ENCODE data around the gene CDK5RAP3.
"Not testable (repeated sequence)": the region's sequence is repeated elsewhere in the genome, so short reads cannot be mapped to it uniquely, and the experiment has no call there.

CDK5RAP3 gene

DNA sequence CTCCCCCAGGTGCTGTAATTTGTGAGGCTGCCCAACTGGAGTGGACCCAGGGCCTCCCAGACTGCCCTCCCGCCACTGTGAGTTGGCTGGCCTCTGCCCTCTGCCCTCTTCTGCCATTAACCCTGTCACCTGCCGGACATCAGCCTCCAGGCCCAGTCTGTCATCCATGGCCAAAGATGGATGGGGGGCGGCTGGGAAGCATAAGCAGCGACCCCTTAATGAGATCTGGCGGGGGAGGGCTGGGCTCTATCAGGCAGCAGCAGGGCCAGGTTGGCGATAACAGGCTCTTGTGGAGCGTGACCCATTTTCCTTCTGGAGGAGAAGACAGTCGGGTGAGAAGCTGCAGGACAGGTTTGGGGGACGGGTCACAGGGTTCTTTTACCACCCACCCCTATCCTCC lies 25.3 kb downstream of the CDK5RAP3 start:
- in situ Hi-C loops (cut with MboI; ENCODE audit: low sequenced_read_pairs) = no loop called here

DNA sequence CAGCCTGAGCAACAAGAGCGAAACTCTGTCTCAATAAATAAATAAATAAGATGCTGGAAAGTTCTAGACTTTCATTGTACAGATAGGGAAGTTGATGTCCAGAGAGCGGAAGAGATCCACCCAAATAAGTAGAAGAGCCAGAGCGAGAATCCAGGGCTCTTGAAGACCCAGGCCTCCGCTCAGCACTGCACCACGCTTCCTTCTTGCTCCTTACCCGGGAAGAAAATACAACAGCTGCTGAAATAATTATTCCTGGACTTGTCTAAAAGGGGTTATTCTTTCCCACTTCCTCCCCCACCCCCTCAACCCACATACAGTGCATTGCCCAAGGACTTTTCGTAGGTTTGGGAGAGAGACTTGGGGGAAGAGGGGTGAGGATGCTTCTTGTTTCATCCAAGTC lies 26.7 kb downstream of the CDK5RAP3 start:
- in situ Hi-C loops (cut with MboI; ENCODE audit: low sequenced_read_pairs) = no loop called here

DNA sequence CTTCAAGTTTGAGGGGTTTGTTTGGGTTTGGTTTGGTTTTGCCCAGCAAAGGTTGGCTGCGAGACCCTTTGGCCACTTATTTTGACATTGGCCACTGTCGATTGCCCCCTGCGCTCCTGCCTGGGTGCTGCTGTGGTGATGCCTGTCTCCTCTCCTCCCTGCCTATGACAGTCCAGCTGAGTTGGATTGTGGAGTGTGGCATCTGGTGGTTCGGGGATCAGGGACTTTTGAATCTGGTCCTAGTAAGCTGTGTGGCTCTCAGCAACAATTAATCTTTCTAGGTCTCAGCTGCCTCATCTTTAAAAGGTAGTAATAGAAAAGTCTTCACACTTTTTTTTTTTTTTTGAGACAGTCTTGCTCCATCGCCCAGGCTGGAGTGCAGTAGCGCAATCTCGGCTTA lies 27.1 kb downstream of the CDK5RAP3 start:
- in situ Hi-C loops (cut with MboI; ENCODE audit: low sequenced_read_pairs) = no loop called here

DNA sequence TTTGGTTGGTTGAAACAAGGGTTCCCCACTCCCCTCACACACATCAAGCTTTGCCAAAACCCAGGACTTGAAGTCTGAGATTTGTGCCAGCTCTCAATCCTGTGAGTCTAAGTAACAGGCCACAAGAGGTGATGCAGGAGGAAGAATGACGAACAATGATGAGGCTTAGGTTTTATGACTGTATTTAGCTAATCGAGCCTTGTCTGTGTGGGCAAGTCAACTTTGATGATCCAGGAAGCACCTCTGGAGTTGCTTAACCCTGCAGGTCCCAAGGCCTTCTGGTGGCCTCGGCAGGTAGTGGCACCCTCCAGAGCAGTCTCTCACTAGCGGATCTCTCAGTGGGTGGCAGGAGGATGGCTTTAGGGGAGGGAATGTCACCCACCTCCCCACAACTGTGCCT lies 28.7 kb downstream of the CDK5RAP3 start:
- in situ Hi-C loops (cut with MboI; ENCODE audit: low sequenced_read_pairs) = no loop called here

DNA sequence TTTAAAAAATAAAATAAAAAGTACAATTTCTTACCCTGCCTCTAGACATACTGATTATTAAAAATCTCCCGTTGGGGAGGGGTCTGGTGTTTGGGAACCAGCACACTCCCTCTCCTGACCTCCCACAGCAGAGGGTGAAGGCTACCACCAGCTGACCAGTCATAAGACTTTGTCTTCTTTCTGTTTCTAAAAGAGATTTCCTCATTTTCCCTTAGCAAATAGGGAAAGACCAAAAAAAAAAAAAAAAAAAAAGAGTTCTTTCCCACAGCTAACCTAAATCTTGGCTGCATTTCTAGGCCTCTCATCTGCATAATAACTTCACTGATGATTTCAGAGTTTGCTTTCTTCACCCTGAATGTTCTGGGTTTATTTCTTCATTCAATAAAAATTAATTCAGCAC lies 30.3 kb downstream of the CDK5RAP3 start:
- in situ Hi-C loops (cut with MboI; ENCODE audit: low sequenced_read_pairs) = no loop called here

DNA sequence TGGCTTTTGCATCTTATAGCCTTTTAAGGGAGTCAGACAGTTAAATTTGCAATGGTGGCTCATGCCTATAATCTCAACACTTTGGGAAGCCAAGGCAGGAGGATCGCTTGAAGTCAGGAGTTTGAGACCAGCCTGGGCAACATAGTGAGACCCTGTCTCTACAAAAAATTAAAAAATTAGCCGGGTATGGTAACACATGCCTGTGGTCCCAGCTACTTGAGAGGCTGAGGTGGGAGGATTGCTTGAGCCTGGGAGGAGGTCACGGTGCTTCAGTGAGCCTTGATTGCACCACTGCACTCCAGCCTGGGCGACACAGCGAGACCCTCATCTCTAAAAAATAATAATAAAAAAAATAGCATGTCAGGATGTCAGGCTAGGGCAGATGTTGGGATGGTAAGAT lies 30.7 kb downstream of the CDK5RAP3 start:
- in situ Hi-C loops (cut with MboI; ENCODE audit: low sequenced_read_pairs) = not testable (repeated sequence)

DNA sequence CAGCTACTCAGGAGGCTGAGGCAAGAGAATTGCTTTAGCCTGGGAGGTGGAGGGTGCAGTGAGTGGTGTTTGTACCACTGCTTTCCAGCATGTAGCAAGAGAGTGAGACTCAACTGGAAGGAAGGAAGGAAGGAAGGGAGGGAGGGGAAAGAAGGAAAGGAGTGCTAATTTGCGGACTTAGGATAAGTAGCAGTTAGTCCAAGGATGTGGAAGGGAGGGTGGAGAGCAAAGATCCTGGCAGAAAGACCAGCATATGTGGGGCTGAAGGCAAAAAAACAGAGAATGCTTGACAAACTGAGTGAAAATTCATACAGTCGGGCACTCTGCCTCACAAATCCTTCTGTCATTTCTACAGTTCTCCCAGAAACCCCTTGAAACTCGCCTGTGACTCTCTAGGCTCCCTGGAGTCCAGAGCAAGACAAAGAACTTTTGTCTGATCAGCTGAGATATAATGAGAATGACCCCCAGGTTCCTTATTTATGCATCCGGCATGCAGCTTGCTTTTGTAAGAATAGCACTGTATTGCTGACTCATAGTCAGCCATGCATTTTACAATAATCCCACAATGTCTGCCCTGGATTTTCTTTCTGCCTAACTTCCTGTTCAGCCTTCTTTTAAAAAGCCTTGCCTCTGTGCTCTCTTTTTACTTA lies 31.5 kb downstream of the CDK5RAP3 start:
- in situ Hi-C loops (cut with MboI; ENCODE audit: low sequenced_read_pairs) = no loop called here

DNA sequence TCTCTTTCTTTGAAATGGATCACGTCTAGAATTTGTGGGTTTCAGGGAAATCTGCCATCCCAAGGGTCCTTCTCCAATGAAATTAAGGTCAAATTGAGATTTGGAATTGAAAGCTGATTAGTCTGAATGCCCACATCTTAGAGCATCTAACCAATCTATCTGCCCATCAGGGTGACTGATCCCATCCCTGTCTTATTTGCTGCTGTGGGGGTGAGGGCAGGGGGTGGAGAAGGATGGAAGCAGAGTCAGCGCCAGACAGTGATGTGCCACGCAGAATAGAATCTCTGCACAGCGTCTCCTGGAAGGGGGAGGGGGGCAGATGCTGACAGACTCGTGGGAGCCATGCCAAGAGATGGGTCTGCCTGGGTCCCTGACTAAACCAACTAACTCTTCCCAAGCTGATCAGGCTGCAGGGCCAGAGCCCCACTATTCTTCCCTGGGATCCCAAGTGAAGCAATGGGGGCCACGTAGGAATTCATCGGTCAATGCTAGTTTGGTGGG lies 32.1 kb downstream of the CDK5RAP3 start:
- in situ Hi-C loops (cut with MboI; ENCODE audit: low sequenced_read_pairs) = no loop called here

DNA sequence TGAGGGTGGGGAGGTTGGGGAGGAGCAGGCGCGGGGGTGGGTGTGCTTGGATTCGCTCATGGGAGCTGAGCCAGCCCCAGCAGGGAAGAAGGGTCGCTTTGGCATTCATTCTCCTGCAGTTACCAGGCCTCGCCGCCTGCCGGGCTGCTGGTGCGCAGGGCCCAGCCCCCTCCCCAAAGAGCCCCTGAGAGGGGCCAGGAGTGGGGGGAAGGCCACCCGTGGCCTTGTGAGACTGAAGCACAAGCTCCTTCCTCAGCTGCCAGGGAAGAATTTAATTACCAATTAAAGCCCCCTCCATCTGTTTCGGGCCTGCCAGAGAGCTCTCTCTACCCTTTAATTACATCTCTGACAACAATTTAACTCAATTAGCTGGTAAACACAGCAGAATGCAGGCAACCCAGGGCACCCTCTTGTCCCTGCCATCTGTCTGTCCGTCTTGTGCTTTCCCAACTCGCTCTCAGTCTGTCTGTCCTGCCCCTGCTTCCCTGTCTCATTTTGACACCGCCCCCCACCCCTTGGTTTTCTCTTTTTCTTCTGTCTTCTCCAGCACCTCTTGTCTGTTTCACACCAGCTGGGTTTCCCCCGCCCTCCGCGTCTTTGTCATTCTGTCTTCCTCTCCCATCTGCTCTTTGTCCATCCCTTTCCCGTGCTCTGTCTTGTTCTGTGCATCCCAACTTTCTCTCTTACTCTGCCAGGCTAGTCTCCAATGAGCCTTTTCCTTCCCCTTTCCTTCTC lies 32.7 kb downstream of the CDK5RAP3 start:
- in situ Hi-C loops (cut with MboI; ENCODE audit: low sequenced_read_pairs) = no loop called here

DNA sequence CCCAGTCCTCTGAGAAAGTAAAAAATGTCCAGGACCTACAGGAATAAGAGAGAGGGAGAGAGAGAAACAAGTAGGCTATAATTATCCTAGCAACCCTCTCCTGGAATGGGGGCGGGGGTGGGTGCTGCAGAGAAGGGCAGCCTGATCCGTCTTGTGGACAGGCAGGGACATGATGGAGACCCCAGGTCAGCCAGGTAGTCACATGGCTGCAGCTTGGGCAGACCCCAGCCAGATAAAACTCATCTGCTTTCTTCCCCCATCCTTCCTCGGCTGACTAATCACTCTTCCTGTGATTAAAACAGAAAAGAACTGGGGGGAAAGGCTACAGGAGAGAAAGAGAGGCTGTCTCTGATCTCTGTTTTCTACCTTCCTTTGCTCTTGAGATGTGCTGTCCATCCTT lies 34.1 kb downstream of the CDK5RAP3 start:
- in situ Hi-C loops (cut with MboI; ENCODE audit: low sequenced_read_pairs) = no loop called here

DNA sequence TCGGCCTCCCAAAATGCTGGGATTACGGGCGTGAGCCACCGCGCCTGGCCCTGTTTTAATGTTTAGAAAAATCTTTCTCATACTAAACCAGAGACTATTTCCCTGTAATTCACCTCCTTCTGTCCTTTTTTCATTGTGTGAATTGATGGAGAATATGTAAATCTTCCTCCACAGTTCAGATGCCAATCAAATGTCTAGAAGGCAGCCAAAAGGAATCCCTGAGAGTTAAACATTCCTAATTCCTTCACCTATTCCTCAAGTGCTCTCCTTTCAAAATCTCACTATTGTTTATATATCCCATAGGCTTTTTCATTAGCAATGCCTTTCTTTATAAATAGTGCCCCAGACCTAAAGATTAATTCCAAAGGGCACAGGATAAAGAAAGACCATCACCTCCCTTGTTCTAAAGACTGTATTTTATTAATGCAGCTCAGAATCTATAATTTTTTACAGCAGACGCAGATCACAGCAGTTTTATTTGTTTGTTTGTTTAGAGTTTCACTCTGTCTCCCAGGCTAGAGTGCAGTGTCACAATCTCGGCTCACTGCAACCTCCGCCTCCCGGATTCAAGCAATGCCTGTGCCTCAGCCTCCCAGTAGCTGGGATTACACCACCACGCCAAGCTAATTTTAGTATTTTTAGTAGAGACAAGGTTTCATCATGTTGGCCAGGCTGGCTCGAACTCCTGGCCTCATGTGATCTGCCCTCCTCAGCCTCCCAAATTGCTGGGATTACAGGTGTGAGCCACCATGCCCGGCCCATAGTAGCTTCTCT lies 36.2 kb downstream of the CDK5RAP3 start:
- in situ Hi-C loops (cut with MboI; ENCODE audit: low sequenced_read_pairs) = no loop called here

DNA sequence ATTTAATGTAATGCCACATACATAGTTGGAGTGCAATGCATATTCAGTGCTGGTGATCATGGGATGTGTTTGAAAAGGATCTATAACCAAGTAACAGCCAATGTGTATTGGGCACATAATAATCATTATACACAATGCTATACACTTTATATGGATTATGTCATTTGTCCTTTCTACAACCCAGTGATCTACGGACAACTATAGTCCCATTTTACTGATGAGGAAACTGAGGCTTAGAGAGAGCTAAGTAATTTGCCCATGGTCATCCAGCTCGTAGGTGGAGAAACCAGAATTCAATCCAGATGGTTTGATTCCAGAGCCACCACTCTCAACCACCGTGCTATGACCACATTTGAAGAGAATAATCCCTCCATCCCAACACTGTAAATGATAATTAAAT lies 39.3 kb downstream of the CDK5RAP3 start:
- in situ Hi-C loops (cut with MboI; ENCODE audit: low sequenced_read_pairs) = no loop called here

DNA sequence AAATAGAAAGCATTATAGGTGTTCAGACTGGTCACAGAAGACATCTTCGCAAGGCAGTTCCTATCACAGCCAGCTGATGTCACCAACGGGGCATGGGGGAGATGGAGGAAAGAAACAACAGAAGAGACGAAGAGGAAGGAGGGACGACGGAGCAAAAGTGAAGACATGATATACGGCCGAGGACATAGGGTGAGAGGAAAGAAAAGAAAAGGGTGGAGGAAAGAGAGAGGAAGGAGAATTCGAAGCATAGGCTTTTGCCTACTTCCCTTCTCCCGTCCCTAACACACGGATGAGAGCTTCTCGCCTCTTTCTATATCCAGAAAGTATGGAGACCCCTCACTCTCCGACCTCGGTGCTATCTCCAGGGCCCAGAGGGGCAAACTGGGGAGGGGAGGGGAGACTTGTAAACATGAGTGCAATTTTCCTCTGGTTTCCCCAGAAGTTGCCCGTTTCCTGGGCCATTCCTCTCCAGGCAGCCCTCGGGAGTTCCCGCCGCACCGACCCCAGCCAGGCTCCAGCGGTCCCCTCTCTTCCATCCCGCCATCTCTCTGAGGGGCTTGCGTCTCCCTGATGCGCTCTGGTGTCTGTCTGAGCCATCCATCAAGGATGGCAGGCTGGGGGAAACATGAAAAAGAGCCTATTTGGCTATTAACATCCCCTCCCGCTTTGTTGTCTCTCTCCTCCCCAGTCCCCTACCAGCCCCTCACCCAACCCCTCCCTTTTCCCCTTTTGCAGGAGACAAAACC lies 40.7 kb downstream of the CDK5RAP3 start:
- in situ Hi-C loops (cut with MboI; ENCODE audit: low sequenced_read_pairs) = no loop called here

DNA sequence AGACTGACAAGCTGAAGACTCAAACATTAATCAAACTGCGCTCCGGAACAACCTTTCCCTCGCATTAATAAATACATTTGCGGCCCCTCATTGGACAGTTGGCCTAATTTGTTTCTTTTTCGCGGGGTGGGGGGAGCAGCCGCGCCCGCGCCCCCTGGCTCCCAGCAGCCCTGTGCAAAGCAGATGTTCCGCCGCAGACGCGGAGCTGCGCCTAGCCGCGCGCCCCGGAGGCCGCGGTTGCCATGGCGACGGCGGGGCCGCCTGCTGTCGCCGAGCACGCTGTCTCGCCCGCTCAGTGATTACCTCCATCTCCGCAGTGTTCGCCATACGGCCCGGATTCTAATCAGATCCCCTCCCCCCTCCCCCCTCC lies 41.2 kb downstream of the CDK5RAP3 start:
- in situ Hi-C loops (cut with MboI; ENCODE audit: low sequenced_read_pairs) = no loop called here

DNA sequence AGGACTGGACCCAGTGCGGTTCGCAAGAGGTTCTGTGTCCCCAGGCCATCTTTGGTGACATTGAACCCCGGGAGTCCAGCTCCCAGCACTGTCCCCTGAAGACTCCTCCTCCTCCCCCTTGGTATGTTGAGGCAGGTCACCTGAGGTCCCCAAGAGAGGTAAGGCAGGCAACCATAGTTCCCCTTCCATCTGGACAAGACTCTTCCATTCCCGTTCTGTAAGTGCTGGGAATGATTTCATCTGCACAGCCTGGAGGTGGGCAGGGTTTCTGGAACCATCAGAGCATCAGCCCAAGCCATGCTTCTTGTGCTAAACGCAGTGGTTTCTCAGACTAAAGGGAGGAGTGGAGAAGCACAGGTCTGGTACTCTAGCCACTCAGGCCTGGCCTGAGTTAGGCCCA lies 41.7 kb downstream of the CDK5RAP3 start:
- in situ Hi-C loops (cut with MboI; ENCODE audit: low sequenced_read_pairs) = no loop called here

DNA sequence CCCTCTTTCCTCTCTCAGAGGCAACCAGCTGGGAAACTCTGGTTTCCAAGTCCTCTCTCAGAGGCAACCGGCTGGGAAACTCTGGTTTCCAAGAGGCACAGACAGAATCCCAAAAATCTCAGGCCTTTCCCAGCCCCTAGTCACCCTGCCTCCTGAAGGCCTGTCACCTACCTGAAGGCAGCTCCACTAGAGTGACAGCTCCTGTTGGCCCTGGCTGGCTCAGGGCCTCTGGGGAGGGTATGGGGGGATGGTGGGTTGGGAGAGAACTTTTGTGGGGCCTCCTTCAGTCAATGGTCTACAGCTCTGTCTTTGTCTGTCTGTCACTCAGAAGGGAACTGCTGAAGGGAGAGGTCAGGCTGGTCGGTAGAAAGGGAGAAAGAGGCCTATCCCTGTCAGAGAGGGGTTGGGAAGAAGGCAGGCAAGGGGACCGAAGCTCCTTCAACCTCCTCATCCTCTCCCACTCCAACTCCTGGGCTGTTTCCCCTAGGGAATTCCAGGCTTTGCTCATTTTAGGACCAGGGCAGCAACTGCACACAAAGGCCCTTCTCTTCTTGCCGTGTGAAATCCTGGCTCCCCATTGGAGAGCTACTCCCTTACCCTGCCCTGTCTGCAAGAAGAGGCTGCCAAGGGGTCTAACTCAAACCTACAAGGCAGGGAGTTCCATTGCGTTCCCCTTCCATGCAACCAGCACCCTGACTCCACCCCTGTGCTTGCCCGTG lies 43.1 kb downstream of the CDK5RAP3 start:
- in situ Hi-C loops (cut with MboI; ENCODE audit: low sequenced_read_pairs) = no loop called here

DNA sequence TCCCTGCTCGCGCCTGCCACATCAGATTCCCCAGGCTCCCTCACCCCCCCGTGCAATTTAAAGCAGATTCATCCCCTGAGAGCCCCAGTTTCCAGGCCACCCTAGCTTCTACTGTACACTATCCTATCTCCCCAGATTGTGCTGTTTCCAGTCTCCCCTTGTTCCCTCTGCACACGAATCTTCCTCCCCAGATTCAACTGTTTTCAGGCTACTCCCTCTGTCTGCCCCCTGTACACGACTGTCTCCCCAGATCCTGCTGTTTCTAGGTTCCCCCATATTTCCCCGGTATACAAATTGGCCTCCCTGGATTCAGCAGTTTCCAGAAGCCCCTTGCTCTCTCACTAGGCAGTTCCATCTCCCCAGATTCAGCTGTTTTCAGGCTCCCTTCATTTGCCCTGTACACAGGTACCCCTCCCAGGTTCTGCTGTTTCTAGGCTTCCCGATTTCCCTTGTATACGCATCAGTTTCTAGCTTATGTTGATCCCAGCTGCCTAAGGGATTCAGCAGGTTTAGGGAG lies 43.7 kb downstream of the CDK5RAP3 start:
- in situ Hi-C loops (cut with MboI; ENCODE audit: low sequenced_read_pairs) = no loop called here

DNA sequence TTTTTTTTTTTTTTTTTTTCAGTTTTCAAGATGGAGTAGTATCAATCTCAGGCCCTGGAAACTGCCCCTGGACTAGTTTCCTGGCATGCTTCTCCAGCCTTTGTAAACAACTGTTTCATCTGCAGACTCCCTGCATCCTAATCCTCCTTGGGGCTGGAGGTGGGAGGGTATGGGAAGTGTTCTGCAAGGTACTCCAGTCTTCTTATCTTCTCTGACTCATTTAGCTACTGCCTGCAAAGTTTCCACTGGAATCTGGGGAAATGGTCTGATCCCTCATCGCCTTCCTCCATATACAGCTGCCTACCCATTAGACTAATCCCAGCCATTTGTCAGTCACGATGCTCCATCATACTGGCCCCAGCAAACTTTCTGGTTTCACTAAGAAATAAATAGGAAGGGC lies 45.2 kb downstream of the CDK5RAP3 start:
- in situ Hi-C loops (cut with MboI; ENCODE audit: low sequenced_read_pairs) = no loop called here

DNA sequence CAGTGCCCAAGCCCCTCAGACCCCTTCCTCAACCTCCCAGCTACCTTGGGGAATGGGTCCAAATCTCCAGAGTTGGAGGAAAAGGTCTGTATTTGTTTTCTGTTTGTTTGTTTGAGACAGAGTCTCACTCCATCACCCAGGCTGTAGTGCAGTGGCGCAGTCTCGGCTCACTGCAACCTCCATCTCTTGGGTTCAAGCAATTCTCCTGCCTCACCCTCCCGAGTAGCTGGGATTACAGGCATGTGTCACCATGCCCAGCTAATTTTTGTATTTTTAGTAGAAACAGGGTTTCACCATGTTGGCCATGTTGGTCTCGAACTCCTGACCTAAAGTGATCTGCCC lies 46.9 kb downstream of the CDK5RAP3 start:
- in situ Hi-C loops (cut with MboI; ENCODE audit: low sequenced_read_pairs) = not testable (repeated sequence)

DNA sequence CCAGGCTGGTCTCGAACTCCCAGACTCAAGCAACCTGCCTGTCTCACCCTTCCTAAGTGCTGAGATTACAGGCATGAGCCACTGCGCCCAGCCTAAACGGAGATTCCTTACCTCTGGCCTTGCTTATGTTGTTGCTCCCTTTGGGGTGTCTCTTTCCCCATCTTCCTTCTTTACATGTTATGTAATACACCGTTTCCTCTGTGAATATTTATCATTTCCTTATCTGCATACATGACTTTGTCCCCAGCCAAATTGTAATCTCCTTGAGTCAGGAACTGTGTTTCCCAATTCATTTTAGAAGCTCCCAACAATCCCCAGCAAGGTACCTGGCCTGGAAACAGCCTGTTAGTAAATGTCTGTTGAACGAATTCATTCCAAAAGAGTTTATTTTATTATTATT lies 51.0 kb downstream of the CDK5RAP3 start:
- in situ Hi-C loops (cut with MboI; ENCODE audit: low sequenced_read_pairs) = no loop called here

Data from hTERT RPE-1 (cell line).